Medulla oblongata (tissue), 1 donor: Measurements from ENCODE around the gene IL9.

Experiments used
- DNase-seq: peaks from one replicate; pipeline ENCODE4 v3.0.0-alpha.2; 2015; ENCODE audit errors: extremely low spot score

The IL9 gene

DNA sequence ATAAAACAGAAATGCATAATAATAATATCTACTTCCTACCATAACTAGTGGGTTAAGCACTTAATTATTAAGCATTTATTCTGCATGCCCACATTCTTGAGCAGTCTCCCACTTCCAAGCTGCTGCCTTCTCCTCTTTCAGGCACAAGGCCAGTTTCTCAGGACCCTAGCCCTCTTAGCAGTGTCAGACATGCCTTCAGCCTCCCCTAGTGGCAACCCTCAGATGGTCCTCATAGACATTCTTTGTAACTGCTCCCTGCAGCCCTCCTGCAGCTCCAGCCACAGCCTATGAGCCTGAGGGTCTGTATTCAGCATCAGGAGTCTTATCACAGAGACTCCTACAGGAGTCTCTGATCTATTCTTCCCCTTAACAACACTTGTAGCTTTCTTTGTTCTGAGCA, 3.9 kb downstream of the IL9 start:
- no peak for DNase-seq

DNA sequence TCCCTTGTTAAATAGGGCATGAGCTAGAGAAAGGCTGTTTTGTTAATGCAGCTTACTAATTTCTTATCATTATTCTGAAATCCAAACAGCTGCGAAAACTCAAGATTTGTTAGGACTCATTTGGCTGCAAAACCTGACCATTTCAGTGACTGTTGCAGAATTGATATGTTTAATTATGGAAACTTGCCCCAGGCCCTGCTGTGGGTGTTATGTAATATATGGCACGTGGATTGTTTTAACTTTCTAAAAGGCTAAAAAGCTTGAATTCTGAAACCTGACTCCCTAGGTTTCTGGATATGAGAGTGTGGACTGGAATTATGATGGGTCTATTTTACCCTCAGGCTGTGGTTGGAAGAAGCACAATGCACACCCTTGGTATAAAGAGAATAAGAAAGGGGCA, 4.4 kb downstream of the IL9 start:
- no peak for DNase-seq

DNA sequence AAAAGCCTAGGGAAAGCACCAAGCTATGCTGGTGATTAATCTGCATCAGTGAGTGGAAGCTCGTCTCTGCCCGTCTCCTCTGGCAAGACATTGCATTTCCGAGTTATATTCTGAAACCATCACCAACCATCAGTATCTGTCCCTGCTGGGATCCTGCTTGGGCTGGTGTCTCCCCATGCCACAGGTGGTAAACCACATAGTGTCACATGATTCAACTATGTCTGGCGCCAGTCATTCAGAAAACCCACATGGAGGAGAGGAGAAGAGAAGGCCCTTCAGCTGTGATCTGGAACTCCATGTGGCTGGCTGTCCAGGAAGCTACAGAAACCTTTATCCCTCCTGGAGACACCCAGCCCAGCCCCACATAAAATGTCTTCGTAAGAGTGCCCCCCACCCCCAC, 4.8 kb downstream of the IL9 start:
- DNase-seq, result no peak

DNA sequence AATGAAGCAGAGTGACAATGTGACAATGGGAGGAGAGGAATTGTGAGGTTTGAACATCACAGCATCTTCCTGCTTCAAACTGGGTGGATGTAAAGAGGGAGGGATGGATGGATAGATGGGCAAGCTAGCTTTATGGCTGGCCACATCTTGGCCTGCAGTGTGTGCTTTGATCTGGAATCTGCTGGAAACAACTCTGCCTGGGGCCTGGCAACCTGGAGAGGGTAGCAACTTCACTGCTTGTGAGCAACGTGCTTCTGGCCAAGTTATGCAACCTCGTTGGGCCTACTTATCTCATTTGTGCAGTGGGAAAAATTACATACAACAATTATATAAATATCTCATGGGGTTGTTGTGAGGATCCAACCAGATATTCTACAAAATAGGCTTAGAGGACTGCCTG, 5.3 kb downstream of the IL9 start:
- no peak for DNase-seq

DNA sequence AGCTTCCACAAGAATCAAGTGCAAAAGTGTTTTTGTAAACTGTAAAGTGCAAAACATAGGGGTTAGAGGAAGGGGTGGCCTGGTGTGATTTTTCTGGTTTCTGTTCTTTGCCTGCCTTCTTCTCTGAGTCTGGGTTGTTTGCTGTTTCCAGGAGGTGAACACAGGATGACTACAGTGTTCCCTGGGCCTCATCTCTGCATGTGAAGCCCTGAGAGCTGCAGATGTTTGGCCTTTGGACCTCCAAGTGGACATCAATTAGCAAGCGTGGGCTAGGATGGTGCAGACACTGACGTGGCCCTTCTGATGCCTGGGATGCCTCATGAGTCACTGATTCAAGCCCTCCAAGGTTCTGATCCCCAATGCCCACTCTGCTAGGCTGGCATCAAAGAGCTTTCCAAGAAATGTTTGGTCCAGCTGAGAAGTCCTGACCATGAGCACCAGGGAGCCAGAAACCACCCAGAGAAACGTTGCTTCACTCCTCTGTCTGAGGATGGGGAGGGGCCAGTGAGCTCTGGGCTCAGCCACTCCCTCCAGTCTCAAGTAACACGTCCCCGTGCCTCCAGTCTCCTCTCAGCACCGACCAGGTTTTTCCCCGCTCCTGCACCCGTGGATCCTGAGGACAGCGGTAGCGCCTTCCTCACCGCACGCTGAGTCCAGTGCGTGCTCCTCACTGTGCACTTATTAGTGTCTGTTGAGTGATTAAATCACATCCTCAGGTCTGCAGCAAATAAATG, 7.6 kb downstream of the IL9 start:
- no peak for DNase-seq

DNA sequence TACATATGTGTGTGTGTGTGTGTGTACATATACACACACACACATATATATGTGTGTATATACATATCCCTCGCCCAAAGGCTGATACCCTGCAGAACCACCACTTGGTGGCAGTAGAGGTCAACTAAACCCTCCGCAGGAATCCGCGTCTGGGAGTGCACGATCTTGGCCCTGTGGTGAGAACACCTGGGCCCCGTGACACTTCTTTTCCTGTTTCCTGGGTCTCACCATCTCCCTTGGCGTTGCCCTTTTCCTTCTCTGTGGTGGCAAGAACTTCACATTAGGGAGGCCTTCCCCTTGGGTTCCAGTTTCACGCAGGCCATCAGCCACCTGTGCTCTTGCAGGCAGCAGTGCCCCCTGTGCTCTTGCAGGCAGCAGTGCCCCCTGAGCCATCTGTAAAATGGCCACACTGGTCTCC, 8.2 kb downstream of the IL9 start:
- peak; percentile 67 for DNase-seq

DNA sequence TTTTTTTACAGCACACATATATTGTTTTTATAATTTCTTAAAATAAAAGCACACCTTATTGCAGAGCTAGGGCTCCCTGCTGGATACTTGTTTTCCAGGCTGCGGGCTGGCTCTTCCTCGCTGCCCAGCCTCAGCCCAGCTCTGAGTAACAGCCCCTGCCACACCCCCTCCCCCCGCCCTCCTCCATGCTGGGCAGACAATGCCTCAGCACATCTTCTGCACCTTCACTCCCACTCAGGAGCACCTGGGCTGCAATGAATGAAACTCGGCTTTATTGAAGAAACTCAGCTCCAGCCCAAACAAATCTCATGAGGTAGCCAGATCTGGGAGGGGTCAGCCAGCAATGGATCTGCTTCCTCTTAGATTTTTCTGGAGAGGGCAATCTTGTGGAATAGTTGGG, 9.5 kb downstream of the IL9 start:
- DNase-seq, result no peak

DNA sequence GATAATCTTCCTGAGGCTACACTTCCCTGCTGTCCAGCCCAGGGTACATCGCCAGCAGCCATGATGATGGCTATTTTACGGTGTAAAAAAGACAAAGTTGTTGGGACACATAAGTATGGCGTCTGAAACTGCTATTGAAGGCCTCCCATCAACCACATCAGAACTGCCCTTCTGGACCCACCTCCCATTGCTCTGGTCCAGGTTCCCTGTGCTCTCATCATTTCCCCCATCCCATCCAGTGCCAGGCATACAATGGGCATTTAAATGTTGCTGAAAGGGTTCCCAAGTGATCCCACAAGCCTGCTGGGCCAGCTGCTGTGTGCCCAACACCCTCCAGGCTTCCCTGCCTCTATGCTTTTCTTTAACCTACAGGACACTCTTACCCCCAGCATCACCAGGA, 10.6 kb downstream of the IL9 start:
- no peak for DNase-seq

GRCh38 chr5:135883441-135883840, 12.2 kb downstream of the IL9 start:
- DNase-seq, result no peak

DNA sequence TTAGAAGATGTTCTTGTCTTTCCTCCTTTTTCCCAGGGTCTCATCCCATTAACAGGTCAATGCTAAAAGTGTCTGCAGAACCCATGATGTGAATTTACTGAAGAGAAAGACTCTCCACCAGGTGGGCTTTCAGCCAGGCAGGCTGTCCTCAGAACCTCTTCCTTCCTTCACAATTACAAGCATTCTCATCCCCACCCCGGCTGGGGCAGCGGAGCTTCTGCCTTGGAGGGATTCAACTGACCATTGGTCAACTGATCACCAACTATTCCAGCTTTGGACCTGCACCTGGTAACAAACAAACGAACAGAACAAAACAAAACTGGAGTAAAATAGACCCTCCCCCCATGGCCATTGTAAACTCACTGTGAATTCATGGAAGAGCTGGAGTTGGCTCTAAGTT, 12.6 kb downstream of the IL9 start:
- no peak for DNase-seq

GRCh38 chr5:135881819-135882218, 13.8 kb downstream of the IL9 start:
- DNase-seq, result peak; percentile 33

DNA sequence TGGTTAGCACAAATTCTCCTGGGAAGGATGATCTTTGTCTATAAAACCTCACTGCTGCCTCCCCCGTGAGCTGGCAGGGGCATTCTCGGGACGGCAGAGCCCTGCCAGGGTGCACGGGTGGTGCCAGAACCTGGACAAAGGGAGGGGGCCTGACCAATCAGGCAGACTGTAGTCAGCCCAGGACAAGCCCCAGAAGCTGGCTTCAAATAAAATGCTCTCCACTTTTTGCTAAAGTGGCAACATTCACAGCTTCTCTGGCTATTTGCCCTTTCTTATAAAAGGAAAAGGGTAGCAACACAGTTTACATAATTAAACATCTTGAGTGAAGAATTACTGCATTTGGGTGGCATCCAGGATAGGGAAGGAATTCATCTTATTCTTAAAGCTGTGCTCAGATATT, 14.4 kb downstream of the IL9 start:
- DNase-seq, result peak; percentile 76

DNA sequence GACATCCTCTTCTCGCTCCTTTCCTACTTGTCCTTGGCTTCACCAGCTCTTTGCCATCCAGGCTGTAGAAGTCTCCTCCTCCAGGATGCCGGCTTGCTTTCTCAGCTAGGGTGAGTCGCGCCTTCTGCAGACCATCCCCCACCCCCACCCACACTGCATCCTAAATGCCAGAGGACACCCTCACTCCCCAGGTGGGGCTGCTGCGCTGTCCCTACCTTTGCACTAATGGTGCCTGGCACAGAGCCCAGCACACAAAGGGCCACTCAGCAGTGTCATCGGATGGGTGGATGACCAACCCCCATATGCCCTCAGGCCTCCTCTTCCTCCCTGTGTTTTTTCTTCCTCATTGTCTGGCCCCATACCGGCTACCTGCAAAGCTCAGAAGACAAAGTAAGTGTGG, 14.8 kb downstream of the IL9 start:
- no peak for DNase-seq

DNA sequence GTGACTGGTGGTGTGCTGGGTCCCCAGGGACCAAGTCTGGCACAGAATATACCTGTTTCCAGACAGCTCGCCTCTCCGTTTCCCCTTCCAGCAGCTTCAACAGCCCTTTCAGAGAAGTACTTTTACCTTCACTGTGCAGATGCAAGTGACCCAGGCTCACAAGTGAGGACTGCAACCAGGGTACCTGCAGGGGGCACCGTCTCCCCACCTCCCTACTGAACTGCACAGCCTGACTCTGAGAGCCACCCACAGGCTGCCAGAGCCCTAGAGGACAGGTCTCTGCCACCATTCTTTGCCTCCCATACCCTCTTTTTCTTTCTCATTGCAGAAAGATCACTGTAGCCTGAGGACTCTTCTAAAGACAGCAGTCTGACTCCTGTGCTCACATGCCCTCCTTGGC, 15.4 kb downstream of the IL9 start:
- DNase-seq, result no peak

DNA sequence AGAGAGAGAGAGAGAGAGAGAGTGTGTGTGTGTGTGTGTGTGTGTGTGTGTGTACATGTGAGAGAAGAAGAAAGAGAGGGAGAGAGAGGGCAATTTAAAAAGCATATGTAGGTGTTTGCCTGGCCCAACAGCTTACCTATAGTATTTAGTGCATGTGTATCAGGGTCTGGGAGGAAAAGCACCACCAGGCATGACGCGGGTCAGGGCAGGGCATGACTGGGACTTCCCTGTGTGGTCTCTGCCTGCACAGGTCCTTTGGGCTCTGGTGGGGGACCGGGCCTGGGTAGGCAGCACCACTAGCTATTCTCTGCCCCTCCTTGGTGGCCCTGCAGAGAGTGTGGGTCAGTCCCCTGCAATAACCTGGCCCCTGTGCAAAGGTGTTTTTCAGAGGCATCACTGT, 16.1 kb downstream of the IL9 start:
- no peak for DNase-seq

- no peak for DNase-seq
Measured at GRCh38 chr5:135878156-135878620, 17.5 kb downstream of the IL9 start.

DNA sequence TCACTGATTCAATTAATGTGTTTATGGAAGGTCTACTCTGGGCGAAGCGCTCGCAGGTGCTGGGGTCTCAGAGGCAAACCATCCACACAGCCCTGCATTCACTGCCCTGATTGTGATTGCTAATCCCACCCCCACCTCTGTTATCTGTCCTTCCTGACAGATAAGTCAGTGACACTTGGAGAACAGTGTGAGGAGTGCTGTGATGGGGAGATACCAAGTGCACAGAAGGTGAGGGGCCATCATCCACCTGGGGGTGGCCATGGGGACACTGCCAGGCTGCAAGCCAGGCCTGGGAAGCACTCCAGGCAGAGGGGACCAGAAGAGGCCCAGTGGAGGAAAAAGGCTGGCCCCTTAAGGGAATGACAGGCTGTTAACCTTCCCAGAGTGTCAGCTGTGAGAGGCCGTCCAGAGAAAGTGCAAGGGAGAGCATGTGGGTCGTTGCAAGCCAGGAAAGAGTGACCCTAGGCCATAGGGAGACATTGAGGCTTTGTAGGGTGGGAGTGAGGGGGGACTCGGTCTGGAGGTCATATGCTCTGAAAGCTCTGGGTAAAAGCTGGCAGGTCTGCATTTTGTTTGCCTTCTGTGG, 18.0 kb downstream of the IL9 start:
- DNase-seq, result no peak

DNA sequence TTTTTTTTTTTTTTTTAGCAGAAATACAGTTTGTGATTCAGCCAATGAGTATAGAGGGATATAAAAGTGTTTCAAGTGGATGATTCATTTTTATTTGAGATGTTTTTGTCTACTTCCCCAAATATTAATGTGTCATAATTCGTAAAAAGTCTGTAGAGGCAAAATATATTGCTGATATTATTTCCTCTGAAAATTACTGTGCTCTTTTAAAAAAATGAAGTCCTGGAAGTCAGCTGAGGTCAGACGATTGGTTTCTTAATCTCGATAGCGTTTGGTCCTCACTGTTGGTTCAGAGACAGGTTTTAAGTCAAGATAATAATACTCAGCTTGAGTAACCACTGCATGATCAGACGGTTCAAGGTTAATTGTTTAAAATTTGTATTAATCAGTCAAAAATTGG, 19.5 kb downstream of the IL9 start:
- no peak for DNase-seq

DNA sequence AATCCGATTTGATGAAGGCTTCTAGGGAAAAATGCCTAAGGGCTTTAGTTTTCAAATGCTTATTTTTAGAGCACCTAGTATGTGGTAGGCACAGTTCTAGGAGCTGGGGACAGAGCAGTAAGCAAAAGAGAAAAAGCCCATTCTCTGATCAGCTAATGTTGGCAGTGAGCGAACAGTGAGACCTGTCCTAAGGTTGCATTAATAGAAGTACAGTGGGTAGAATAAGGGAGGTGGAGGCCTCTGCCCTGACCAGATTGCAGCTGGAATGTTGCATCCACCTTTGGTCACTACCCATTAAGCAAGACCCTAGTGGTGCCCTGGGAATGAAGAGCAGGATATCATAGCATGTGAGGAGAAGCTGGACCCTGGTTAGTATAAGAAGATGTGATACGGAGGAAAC, 20.1 kb downstream of the IL9 start:
- no peak for DNase-seq

DNA sequence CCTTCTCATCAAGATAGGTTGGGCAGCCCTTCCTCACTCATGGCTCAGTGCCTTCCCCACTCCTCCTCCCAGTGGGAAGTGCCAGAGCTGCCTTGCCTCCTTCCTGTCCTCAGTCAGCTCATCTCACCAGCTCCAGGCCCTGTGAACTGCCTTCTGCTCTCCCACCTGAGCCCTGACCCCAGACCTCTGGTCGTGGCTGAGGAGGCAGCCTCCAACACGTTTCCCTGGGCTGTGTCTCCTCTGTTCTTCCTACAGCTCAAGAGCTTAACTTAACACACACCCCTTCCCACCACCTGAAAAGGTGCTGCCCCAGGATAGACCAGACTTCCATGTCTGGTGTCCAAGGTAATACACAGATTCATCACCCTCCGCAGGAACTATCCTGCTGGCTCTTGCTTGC, 21.2 kb downstream of the IL9 start:
- no peak for DNase-seq

DNA sequence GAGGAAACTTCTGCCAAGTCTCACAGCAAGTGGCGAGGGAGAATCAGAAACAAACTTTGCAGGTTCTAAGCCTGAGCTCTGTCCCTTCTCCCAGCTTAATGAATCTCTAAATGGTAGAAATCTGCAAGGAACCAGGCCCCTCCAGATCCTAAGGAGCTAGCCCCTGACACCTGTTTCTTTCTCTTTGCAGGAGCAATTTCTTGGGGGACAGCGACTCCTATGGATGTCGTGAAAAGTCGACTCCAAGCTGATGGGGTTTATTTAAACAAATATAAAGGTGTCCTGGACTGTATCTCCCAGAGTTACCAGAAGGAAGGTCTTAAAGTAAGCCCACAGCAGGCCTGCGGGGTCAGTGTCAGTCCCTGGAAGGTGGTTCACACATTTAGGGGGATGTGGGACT, 21.8 kb downstream of the IL9 start:
- DNase-seq, result no peak

DNA sequence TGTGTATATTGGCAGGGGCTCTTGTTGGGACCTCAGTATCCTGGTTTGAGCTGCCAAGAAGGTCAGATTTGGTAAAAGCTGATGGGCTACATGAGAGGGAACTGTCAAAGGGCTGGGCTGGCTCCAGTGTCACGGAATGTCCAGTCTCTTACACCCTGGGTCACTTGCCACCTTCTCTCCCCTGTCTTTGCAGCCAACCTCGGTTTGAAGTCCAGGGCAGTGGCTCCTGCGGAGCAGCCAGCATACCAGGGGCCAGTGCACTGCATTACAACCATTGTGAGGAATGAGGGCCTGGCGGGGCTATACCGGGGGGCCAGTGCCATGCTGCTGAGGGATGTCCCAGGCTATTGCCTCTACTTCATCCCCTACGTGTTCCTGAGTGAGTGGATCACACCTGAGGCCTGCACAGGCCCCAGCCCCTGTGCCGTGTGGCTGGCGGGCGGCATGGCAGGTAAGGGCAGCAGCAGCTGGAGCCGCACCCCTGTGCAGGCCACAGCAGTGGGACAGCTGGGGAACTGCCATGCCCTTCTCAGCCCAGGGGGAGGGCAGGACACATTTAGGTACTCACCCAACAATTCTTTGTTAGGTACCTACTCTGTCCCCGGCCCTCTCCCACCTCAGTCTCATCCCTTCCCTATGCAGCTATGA, 24.2 kb downstream of the IL9 start:
- DNase-seq, result no peak

- no peak for DNase-seq
Measured at GRCh38 chr5:135869935-135870334, 25.7 kb downstream of the IL9 start.
